Measurements from ENCODE around the gene ABCB11. TPM values are rescaled to one million over a fixed set of nuclear protein-coding genes. Genes with fewer than 3 reads are reported as not detected.

Gene ABCB11
- total and polyA plus RNA-seq, 10 of the 15 experiments (the other 5 are each of a cell fraction or from before 2014, with no cell fraction given), result not detected

DNA sequence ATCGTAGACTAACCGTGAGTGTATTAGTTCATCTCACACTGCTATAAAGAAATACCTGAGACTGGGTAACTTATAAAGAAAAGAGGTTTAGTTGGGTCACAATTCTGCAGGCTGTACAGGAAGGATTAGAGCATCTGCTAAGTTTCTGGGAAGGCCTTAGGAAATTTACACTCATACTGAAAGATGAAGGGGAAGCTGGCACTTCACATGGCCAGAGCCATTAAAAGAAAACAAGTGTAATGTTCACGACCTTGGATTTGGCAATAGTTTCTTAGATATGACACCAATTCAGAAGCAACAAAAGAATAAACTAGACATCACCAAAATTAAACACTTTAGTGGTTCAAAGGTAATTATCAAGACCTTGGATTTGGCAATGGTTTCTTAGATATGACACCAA, 23.8 kb downstream of the ABCB11 start (continued):
- TF ChIP-seq PAX5 (IDR thresholded peaks at IDR 0.05; ENCODE audit: borderline replicate concordance, low read depth, low read length), result no peak
- TF ChIP-seq, protein P1, sequence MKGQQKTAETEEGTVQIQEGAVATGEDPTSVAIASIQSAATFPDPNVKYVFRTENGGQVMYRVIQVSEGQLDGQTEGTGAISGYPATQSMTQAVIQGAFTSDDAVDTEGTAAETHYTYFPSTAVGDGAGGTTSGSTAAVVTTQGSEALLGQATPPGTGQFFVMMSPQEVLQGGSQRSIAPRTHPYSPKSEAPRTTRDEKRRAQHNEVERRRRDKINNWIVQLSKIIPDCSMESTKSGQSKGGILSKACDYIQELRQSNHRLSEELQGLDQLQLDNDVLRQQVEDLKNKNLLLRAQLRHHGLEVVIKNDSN (IDR thresholded peaks at IDR 0.05; ENCODE audit: borderline replicate concordance, extremely low read length, insufficient read depth, low read depth, low read length), result no peak
- no peak for TF ChIP-seq FOS (IDR thresholded peaks at IDR 0.05; ENCODE audit: borderline replicate concordance, extremely low read depth, insufficient read length)
- no peak for TF ChIP-seq RAD51 (IDR thresholded peaks at IDR 0.05)
- TF ChIP-seq SMC3 (IDR thresholded peaks at IDR 0.05; ENCODE audit: borderline replicate concordance, low read length), result no peak
- no peak for TF ChIP-seq MEF2A (IDR thresholded peaks at IDR 0.05; ENCODE audit: insufficient read depth, low read depth, low read length)
- TF ChIP-seq, protein P2, sequence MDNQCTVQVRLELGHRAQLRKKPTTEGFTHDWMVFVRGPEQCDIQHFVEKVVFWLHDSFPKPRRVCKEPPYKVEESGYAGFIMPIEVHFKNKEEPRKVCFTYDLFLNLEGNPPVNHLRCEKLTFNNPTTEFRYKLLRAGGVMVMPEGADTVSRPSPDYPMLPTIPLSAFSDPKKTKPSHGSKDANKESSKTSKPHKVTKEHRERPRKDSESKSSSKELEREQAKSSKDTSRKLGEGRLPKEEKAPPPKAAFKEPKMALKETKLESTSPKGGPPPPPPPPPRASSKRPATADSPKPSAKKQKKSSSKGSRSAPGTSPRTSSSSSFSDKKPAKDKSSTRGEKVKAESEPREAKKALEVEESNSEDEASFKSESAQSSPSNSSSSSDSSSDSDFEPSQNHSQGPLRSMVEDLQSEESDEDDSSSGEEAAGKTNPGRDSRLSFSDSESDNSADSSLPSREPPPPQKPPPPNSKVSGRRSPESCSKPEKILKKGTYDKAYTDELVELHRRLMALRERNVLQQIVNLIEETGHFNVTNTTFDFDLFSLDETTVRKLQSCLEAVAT (IDR thresholded peaks at IDR 0.05), result no peak
- TF ChIP-seq BHLHE40 (IDR thresholded peaks at IDR 0.05; ENCODE audit: borderline replicate concordance in 1 of 2, low read depth in 2 of 2, low read length in 1 of 2), result no peak
- TF ChIP-seq MEF2B (IDR thresholded peaks at IDR 0.05; ENCODE audit: partially characterized antibody, poor library complexity, severe bottlenecking), result no peak
- TF ChIP-seq ATF7 (IDR thresholded peaks at IDR 0.05; ENCODE audit: low read depth), result no peak

DNA sequence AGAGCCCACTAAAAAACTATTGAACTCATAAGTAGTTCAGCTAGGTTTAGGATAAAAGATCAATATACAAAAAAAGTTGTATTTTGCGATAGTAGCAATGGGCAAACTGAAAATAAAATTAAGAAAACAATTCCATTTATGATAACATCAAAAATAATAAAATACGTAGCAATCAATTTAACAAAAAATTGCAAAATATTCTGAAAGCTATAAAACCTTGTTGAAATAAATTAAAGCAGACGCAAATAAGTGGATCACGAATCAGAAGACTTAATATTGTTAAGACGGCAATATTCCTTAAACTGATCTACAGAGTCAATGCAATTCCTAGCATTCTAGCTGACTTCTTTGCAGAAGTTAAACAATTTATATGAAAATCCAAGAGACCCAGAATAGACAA, 24.5 kb downstream of the ABCB11 start:
- ATAC-seq (no peak), FAIRE-seq (no peak), DNase-seq (ENCODE audit: low read depth, low spot score) (no peak)
- ChIA-PET SMC1A (ENCODE audit: uncharacterized antibody, unreplicated experiment) (no interaction called here), RAD21 (ENCODE audit: unreplicated experiment) (no interaction called here), POLR2A (no interaction called here), CTCF (interaction anchor here (0.6 kb wide), 1 partner anchor 1161 kb away, joined by 3 read pairs; no protein-coding TSS in a partner anchor)
- 51% methylated on average over 5 of the region's 5 CpGs for WGBS (ENCODE audit: insufficient coverage, insufficient replicate concordance, low lambda C conversion rate, missing lambda C conversion rate)
- H3K4me2 ChIP-seq (ENCODE audit: control insufficient read depth, insufficient read depth), result no peak overlapping the region
- no peak overlapping the region for H3K9ac ChIP-seq (ENCODE audit: control insufficient read depth, insufficient read depth, low read length)
- intact Hi-C loops (cut with micrococcal nuclease; ENCODE audit: unreplicated experiment), result no loop called here
- BruUV-seq (replicated peaks), result no TSS peak
- in situ Hi-C loops (cut with MboI), result no loop called here
- H3K36me3 ChIP-seq (ENCODE audit: control insufficient read depth in 2 of 2, insufficient read depth in 2 of 2, low read length in 1 of 2), result no peaks in the 10 kb centered on the region
- H3K4me1 ChIP-seq (ENCODE audit: control insufficient read depth, insufficient read depth, low read length), result no peaks in the 10 kb centered on the region
- TF ChIP-seq SIN3A (IDR thresholded peaks at IDR 0.05; ENCODE audit: low read depth, low read length) (no peak), RAD21 (IDR thresholded peaks at IDR 0.05; ENCODE audit: insufficient read depth, low read depth, low read length) (no peak), ZNF384 (IDR thresholded peaks at IDR 0.05; ENCODE audit: borderline replicate concordance, low read depth, low read length) (no peak), TBL1XR1 (IDR thresholded peaks at IDR 0.05; ENCODE audit: low read depth, low read length) (no peak)
- TF ChIP-seq, protein P3, sequence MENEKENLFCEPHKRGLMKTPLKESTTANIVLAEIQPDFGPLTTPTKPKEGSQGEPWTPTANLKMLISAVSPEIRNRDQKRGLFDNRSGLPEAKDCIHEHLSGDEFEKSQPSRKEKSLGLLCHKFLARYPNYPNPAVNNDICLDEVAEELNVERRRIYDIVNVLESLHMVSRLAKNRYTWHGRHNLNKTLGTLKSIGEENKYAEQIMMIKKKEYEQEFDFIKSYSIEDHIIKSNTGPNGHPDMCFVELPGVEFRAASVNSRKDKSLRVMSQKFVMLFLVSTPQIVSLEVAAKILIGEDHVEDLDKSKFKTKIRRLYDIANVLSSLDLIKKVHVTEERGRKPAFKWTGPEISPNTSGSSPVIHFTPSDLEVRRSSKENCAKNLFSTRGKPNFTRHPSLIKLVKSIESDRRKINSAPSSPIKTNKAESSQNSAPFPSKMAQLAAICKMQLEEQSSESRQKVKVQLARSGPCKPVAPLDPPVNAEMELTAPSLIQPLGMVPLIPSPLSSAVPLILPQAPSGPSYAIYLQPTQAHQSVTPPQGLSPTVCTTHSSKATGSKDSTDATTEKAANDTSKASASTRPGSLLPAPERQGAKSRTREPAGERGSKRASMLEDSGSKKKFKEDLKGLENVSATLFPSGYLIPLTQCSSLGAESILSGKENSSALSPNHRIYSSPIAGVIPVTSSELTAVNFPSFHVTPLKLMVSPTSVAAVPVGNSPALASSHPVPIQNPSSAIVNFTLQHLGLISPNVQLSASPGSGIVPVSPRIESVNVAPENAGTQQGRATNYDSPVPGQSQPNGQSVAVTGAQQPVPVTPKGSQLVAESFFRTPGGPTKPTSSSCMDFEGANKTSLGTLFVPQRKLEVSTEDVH (IDR thresholded peaks at IDR 0.05; ENCODE audit: low read depth, partially characterized antibody), result no peak
- H4K20me1 ChIP-seq (ENCODE audit: control insufficient read depth, insufficient read depth), result no peaks in the 10 kb centered on the region
- no peak overlapping the region for H3K27ac ChIP-seq (ENCODE audit: control insufficient read depth, insufficient read depth)
- H2AFZ ChIP-seq (ENCODE audit: control insufficient read depth, low read depth, low read length), result no peak overlapping the region
- no peaks in the 10 kb centered on the region for H3K9me3 ChIP-seq (replicated peaks; ENCODE audit: control insufficient read depth, insufficient read depth, low read length)
- no peaks in the 10 kb centered on the region for H3K79me2 ChIP-seq (ENCODE audit: control insufficient read depth, insufficient read depth, low read length)
- H3K27me3 ChIP-seq (replicated peaks in 1 of 2; ENCODE audit: control insufficient read depth in 2 of 2, insufficient read depth in 2 of 2, low read length in 1 of 2), result no peaks in the 10 kb centered on the region
- no peak overlapping the region for H3K4me3 ChIP-seq

Measured in GM12878 (cell line).